ENCODE data around the gene IPO8. TPM values are rescaled to one million over a fixed set of nuclear protein-coding genes. Genes with fewer than 3 reads are reported as not detected.

IPO8 gene
- total and polyA plus RNA-seq, 12 donors = 7.3 to 30.7 (median 23.8) TPM

DNA sequence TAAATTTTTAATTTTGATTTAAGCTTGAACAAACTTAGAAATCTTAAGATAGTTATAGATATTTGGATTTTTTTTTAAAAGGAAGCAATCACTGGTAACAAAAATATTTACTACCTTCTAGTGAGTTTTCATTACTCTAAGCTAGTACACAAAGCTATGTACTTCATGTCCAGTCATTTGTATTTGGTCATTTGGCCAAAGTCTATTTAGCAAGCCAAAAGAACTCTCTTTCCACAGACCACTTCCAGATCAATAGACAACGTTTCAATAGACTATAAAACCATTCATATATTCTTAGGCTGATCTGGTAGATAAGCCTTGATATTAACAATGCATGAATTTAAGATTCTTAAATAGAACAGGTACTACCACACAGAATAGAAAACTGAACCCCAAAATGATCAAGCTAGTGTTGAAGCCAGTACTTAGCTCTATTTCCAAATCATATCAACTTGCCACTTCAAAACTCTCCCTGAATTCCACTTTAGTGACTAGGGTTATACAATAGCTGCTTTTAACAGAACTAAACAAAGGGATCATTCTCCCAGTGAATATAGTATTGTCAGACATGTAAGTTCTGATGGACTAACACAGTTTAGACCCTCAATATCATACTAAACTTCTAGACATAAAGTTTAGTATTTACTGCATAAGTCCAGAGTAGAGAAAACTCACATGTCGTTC, 37.4 kb upstream of the IPO8 start:
- intact Hi-C loops (cut with DNase I) = no loop called here
- TF ChIP-seq, protein P1, sequence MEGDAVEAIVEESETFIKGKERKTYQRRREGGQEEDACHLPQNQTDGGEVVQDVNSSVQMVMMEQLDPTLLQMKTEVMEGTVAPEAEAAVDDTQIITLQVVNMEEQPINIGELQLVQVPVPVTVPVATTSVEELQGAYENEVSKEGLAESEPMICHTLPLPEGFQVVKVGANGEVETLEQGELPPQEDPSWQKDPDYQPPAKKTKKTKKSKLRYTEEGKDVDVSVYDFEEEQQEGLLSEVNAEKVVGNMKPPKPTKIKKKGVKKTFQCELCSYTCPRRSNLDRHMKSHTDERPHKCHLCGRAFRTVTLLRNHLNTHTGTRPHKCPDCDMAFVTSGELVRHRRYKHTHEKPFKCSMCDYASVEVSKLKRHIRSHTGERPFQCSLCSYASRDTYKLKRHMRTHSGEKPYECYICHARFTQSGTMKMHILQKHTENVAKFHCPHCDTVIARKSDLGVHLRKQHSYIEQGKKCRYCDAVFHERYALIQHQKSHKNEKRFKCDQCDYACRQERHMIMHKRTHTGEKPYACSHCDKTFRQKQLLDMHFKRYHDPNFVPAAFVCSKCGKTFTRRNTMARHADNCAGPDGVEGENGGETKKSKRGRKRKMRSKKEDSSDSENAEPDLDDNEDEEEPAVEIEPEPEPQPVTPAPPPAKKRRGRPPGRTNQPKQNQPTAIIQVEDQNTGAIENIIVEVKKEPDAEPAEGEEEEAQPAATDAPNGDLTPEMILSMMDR (IDR thresholded peaks at IDR 0.05) = no peak
- H3K4me3 ChIP-seq = no peak overlapping the region
- H3K36me3 ChIP-seq = peaks cover 0 to 80% (median 0%) of the 10 kb centered on the region in 9 donors
- peaks cover 0 to 6% (median 0%) of the 10 kb centered on the region in 9 donors for H3K4me1 ChIP-seq
- DNase-seq = no peak
- 89 to 90% methylated on average over 2 of the region's 2 CpGs for WGBS, 2 donors
- no peak overlapping the region for H3K27ac ChIP-seq
- no peak for ATAC-seq
- no peaks in the 10 kb centered on the region for H3K27me3 ChIP-seq
- no peaks in the 10 kb centered on the region for H3K9me3 ChIP-seq

DNA sequence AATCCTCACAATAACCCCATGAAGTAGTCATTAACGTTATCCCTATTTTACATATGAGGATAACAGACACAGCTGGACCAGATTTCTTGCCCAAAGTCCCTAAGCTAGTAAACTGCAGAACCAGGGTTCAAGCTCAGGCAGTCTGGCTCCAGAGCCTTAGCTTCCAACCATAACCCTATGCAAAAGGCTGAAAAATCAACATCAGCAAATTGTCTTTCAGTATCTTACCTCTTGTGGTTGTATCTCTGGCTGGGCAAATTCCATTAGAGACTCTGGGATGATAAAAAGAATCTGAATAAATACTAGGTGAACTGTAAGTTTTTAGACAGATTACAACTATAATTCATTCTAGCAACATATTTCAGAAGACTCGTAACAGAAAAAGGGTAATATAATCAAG, 34.3 kb upstream of the IPO8 start:
- DNase-seq = no peak
- Histone ChIP-seq H3K4me3 (no peak overlapping the region), H3K27ac (no peak overlapping the region), H3K4me1 (peaks cover 0 to 16% (median 0%) of the 10 kb centered on the region in 9 donors), H3K27me3 (no peaks in the 10 kb centered on the region), H3K36me3 (peaks cover 0 to 83% (median 0%) of the 10 kb centered on the region in 9 donors), H3K9me3 (no peaks in the 10 kb centered on the region)
- TF ChIP-seq, protein P1 (IDR thresholded peaks at IDR 0.05) = no peak
- WGBS, 2 donors = 91 to 92% methylated on average over 2 of the region's 2 CpGs
- no peak for ATAC-seq
- intact Hi-C loops (cut with DNase I) = no loop called here

DNA sequence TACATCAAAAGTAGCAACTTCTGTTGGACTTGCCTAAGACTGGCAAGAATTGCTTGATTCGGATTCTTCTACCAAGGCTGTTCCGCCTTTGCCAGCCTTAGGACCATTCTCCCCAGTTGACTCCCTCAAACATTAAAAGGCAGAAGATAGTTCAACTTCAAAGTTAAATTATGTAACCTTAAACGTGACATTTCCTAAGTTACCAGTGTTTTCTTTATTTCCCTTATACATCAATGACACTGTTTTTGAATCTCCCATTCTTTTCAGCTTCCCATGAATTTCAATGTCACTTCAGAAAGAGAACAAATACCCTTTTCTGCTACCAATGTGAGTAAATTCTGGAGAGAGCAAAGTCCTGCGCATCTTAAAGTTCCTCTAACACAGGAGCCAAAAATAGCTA, 33.9 kb upstream of the IPO8 start:
- WGBS, 2 donors = 94 to 97% methylated on average over 4 of the region's 4 CpGs
- TF ChIP-seq, protein P1 (IDR thresholded peaks at IDR 0.05) = no peak
- Histone ChIP-seq H3K27ac (no peak overlapping the region), H3K4me1 (peaks cover 0 to 16% (median 0%) of the 10 kb centered on the region in 9 donors), H3K36me3 (peaks cover 0 to 83% (median 0%) of the 10 kb centered on the region in 9 donors), H3K4me3 (no peak overlapping the region), H3K27me3 (no peaks in the 10 kb centered on the region), H3K9me3 (no peaks in the 10 kb centered on the region)
- ATAC-seq (no peak), DNase-seq (no peak)
- intact Hi-C loops (cut with DNase I) = no loop called here

DNA sequence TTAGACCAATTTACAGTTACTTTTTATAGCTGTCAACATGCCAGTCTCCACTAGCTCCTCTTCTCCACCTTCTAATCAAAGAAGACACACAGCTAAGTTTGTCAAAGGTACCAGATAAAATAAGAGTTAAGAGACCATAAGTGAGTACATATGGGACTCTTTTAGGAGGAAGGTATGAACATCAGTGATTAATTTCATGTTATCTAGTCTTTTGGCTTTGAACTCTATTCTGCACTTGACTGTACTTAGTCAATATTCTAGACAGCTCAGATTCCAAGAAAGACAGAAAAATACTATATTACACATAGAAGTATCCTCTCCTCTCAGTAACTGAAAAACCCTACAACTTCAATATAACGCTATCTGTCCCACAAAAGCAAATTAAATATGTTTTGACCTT, 31.0 kb upstream of the IPO8 start:
- Histone ChIP-seq H3K27me3 (no peaks in the 10 kb centered on the region), H3K27ac (no peak overlapping the region), H3K4me3 (no peak overlapping the region), H3K4me1 (peaks cover 0 to 16% (median 0%) of the 10 kb centered on the region in 9 donors), H3K36me3 (peaks cover 0 to 91% (median 6%) of the 10 kb centered on the region in 9 donors), H3K9me3 (no peaks in the 10 kb centered on the region)
- DNase-seq (no peak), ATAC-seq (no peak)
- 99 to 100% methylated on average over 1 of the region's 1 CpG for WGBS, 2 donors
- TF ChIP-seq, protein P1 (IDR thresholded peaks at IDR 0.05) = no peak
- intact Hi-C loops (cut with DNase I) = no loop called here

Data from heart right ventricle (tissue), 16 donors.